NCI-H524 treated with DMSO at 0.1 percent for 48 hours (cell line): ENCODE measurements around the gene KIF4B.

Experiments
- DNase-seq: peaks from one replicate; lab custom pipeline; 2025; lab: John Stamatoyannopoulos, UW

The KIF4B gene

DNA sequence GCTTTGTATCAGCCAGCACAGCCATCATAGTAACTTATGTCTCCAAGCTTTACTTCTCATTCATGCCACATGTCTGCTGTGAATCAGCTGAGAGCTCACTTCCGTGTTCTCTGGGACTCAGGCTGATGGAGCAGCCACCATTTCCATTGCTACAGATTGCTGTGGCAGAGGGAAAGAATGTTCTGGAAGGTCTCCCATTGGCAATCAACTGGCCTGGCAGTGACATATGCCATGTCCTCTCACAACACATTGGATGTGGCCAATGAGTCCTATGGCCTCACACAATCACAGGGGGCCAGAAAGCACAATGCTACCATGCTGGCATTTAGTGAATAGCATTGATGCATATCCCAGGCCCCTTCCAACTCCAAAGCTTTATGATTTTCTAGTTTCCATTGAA lies 44.1 kb downstream of the KIF4B start:
- no peak for DNase-seq

DNA sequence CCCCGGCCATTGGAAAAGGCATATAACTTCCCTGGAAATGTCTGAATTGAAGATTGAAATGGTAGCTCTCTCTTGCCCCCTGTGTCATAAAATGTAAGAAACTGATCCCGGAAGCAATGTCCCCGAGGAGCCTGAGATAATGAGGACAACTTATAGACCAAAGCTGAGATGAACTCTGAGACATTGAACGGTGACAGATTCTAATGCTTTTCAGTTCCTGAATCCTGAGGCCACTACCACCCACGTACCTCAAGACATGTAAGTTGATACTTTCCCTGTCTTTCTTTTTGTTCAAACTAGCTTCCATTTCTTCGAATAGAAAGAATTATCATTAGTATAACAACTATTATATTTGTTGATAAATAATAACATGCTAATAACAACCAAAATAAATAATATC lies 51.0 kb downstream of the KIF4B start:
- DNase-seq, result no peak

DNA sequence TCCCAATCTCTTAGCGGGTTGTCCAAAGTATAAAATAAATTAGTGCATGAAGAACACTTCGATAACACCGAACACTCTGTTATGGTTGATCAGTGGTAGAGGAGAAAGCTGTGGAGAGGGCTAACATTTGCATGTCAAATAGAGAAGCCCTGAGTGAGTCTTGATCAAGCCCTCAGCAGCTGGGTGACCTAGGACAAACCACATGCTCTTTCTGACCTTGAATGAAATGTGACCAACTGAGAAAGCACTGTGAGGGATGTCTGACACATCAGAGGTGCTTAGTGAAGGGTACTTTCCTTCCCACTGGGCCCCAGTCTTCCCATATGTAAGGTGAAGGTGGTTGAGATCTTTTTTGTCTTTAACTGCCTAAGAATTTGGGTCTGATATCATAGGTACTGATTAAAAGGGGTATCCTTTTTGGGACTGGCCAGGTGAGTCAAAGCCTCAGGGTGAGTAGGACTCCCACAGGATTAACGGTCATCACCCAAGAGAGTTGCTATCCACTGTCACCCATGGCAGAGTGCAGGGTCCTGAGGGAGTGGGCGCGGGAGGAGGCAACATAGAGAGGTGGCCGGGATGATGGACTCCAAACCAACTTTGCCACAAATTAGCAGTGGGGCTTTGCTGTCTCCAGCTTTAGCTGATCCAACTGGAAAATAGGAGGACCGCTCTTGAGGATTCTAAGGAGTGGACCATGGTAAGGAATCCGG lies 53.5 kb downstream of the KIF4B start:
- DNase-seq, result no peak
